ENCODE measurements around the gene PPP1R3A. TPM values are rescaled to one million over a fixed set of nuclear protein-coding genes. Genes with fewer than 3 reads are reported as not detected.

The PPP1R3A gene
- total and polyA plus RNA-seq, 7 donors, result not detected

DNA sequence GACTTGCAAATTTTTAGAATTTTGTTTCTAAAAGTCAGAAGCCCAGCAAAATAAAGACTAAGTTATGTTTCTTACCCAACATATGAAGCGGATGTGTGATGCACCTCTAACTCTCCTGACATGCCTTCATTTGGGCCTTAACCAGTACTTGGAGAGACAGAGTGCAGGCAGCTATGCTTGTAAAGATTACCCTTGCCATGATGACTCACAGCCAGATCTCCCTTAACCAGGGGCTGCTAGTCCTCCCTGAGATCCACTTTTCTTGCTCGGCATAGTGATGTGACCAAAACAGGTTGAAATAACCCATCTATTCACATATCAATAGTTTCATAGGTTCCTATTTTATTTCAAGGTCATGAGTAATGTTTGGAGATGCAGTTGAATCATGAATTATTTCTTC is 43.6 kb downstream of the PPP1R3A start:
- Histone ChIP-seq H3K27me3 (no peaks in the 10 kb centered on the region), H3K4me1 (peaks cover 0 to 5% (median 0%) of the 10 kb centered on the region in 4 donors), H3K27ac (no peak overlapping the region), H3K4me3 (no peak overlapping the region), H3K9me3 (no peaks in the 10 kb centered on the region), H3K36me3 (no peaks in the 10 kb centered on the region)
- intact Hi-C loops (cut with DNase I), result no loop called here
- DNase-seq, result no peak
- WGBS, 2 donors, result 88 to 91% methylated on average over 2 of the region's 2 CpGs
- TF ChIP-seq POLR2AphosphoS5 (IDR thresholded peaks at IDR 0.05), result no peak
- TF ChIP-seq POLR2A (IDR thresholded peaks at IDR 0.05), result no peak

DNA sequence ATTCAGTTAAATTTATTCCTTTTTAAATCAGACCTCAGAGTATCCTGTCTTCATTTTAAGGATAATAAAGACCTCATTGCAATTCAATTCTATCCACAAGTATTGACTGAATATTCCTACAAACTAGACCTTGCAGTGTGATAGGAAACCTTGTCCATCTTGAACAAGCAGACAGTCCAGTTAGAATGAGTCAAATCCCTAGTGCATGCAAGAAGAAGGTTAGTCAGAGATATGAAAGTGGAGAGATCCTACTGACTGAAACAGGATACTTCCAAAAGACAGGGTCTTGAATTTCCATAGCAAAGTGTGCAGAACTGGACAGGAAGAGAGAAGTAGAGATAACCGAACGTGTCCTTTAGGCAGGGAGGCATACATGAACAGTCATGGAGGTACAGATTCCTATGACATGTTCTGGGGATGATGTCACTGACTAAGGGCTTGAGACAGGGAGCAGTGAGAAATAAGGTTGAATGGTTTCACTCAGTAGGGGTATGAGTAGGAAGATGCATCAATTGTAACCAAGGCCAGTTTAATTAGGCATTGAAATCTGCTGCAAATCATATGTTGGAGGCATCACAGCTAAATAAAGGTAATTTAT is 45.2 kb downstream of the PPP1R3A start:
- H3K4me3 ChIP-seq, result no peak overlapping the region
- DNase-seq, result no peak
- intact Hi-C loops (cut with DNase I), result no loop called here
- no peaks in the 10 kb centered on the region for H3K27me3 ChIP-seq
- H3K4me1 ChIP-seq, result peaks cover 0 to 1% (median 0%) of the 10 kb centered on the region in 4 donors
- H3K9me3 ChIP-seq, result no peaks in the 10 kb centered on the region
- WGBS, 2 donors, result 79 to 82% methylated on average over 2 of the region's 2 CpGs
- H3K36me3 ChIP-seq, result no peaks in the 10 kb centered on the region
- H3K27ac ChIP-seq, result no peak overlapping the region
- no peak for TF ChIP-seq POLR2AphosphoS5 (IDR thresholded peaks at IDR 0.05)
- no peak for TF ChIP-seq EP300 (IDR thresholded peaks at IDR 0.05)
- TF ChIP-seq POLR2A (IDR thresholded peaks at IDR 0.05), result no peak
- TF ChIP-seq, protein P1, sequence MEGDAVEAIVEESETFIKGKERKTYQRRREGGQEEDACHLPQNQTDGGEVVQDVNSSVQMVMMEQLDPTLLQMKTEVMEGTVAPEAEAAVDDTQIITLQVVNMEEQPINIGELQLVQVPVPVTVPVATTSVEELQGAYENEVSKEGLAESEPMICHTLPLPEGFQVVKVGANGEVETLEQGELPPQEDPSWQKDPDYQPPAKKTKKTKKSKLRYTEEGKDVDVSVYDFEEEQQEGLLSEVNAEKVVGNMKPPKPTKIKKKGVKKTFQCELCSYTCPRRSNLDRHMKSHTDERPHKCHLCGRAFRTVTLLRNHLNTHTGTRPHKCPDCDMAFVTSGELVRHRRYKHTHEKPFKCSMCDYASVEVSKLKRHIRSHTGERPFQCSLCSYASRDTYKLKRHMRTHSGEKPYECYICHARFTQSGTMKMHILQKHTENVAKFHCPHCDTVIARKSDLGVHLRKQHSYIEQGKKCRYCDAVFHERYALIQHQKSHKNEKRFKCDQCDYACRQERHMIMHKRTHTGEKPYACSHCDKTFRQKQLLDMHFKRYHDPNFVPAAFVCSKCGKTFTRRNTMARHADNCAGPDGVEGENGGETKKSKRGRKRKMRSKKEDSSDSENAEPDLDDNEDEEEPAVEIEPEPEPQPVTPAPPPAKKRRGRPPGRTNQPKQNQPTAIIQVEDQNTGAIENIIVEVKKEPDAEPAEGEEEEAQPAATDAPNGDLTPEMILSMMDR (IDR thresholded peaks at IDR 0.05), result no peak

DNA sequence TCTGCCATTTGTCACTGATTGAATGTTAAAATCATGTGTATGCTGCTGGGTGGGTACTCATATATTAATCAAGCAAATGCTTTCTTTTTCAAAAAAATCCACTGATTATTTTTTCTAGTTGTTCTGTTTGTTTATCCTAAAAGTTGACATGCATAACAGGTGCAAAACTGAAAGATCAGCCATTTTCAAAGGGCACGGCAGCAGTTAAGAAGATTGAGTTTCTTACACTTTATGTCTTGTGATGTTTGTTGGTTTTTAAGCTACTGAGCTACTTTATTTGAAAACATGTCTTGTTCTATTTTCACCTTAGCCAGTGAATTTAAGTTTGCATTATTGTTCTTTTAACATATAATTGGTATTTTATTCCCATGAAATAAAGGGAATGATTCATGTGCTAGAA is 45.8 kb downstream of the PPP1R3A start:
- no peak overlapping the region for H3K27ac ChIP-seq
- no peaks in the 10 kb centered on the region for H3K9me3 ChIP-seq
- H3K27me3 ChIP-seq, result no peaks in the 10 kb centered on the region
- H3K4me3 ChIP-seq, result no peak overlapping the region
- no peaks in the 10 kb centered on the region for H3K4me1 ChIP-seq
- no peak for DNase-seq
- intact Hi-C loops (cut with DNase I), result no loop called here
- H3K36me3 ChIP-seq, result no peaks in the 10 kb centered on the region
- TF ChIP-seq POLR2AphosphoS5 (IDR thresholded peaks at IDR 0.05) (no peak), POLR2A (IDR thresholded peaks at IDR 0.05) (no peak), EP300 (IDR thresholded peaks at IDR 0.05) (no peak)
- TF ChIP-seq, protein P1 (IDR thresholded peaks at IDR 0.05), result no peak
- WGBS, 2 donors, result 97% methylated on average over 1 of the region's 1 CpG

DNA sequence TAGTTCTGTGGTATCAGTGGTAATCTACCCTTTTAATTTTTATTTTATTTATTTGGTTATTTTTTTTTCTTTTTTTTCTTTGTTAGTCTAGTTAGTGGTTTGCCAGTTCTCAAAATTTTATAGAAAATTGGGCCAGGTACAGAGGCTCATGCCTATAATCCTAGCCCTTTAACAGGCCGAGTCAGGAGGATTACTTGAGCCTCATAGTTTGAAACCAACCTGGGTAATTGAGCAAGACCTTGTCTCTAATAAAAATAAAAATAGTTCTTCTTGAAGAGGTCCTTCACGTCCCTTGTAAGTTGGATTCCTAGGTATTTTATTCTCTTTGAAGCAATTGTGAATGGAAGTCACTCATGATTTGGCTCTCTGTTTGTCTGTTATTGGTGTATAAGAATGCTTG is 51.5 kb downstream of the PPP1R3A start:
- WGBS, 2 donors, result 83 to 84% methylated on average over 2 of the region's 2 CpGs
- H3K4me1 ChIP-seq, result no peaks in the 10 kb centered on the region
- H3K36me3 ChIP-seq, result no peaks in the 10 kb centered on the region
- TF ChIP-seq, protein P1 (IDR thresholded peaks at IDR 0.05), result no peak
- no peak for TF ChIP-seq POLR2A (IDR thresholded peaks at IDR 0.05)
- no peak for DNase-seq
- intact Hi-C loops (cut with DNase I), result no loop called here
- no peaks in the 10 kb centered on the region for H3K9me3 ChIP-seq
- H3K4me3 ChIP-seq, result no peak overlapping the region
- H3K27me3 ChIP-seq, result no peaks in the 10 kb centered on the region
- no peak overlapping the region for H3K27ac ChIP-seq

DNA sequence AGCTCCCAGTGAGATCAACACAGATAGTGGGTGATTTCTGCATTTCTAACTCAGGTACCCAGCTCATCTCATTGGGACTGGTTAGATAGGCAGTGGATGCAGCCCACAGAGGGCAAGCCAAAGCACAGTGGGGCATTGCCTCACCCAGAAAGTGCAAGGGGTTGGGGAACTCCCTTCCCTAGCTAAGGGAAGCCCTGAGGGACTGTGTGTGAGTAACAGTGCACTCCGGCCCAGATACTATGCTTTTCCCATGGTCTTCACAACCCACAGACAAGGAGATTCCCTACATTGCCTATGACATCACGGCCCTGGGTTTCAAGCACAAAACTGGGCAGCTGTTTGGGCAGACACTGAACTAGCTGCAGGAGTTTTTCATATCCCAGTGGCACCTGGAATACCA is 62.8 kb downstream of the PPP1R3A start:
- Histone ChIP-seq H3K36me3 (no peaks in the 10 kb centered on the region), H3K27ac (no peak overlapping the region), H3K4me3 (no peak overlapping the region), H3K27me3 (no peaks in the 10 kb centered on the region), H3K4me1 (no peaks in the 10 kb centered on the region), H3K9me3 (no peaks in the 10 kb centered on the region)
- TF ChIP-seq, protein P1 (IDR thresholded peaks at IDR 0.05), result no peak
- no peak for TF ChIP-seq EP300 (IDR thresholded peaks at IDR 0.05)
- no peak for TF ChIP-seq POLR2A (IDR thresholded peaks at IDR 0.05)
- TF ChIP-seq POLR2AphosphoS5 (IDR thresholded peaks at IDR 0.05), result no peak
- 89 to 91% methylated on average over 2 of the region's 2 CpGs for WGBS, 2 donors
- DNase-seq, result no peak
- intact Hi-C loops (cut with DNase I), result no loop called here

Measured in sigmoid colon (tissue), 7 donors.